WTC11 (cell line): ENCODE data around the gene VPS52. TPM values are rescaled to one million over a fixed set of nuclear protein-coding genes. Genes with fewer than 3 reads are reported as not detected.

Experiments
- ATAC-seq: fragments of 200-7000 bp; cut with Tn5 transposase; 2 replicates; pipeline ENCODE4 v1.10.0; 2021; ENCODE audit warnings: mild to moderate bottlenecking, moderate library complexity
- CTCF ChIA-PET: fragments of 300-600 bp; sonication (Branson Sonifier 250); formaldehyde crosslinking; loops from one replicate; lab custom pipeline; 2021; ENCODE audit warnings: antibody characterized with exemption; lab: Charles Lee
- POLR2A ChIA-PET: fragments of 350-600 bp; sonication (Branson Sonifier 250); formaldehyde crosslinking; loops from one replicate; lab custom pipeline; 2021; ENCODE audit warnings: antibody characterized with exemption; lab: Charles Lee
- DNase-seq: peaks from one replicate; pipeline ENCODE4 v3.0.0; 2021; ENCODE audit warnings: low spot score
- H3K27ac Mint-ChIP-seq: 2 replicates; pipeline ENCODE4 v1.8.0; 2021; ENCODE audit warnings: mixed read lengths
- H3K27me3 Mint-ChIP-seq: 2 replicates; pipeline ENCODE4 v1.8.0; 2021; ENCODE audit warnings: low read depth, mild to moderate bottlenecking, moderate library complexity, mixed read lengths
- H3K36me3 Mint-ChIP-seq: 2 replicates; pipeline ENCODE4 v1.8.0; 2021; ENCODE audit warnings: mixed read lengths
- H3K4me1 Mint-ChIP-seq: 2 replicates; pipeline ENCODE4 v1.8.0; 2022; ENCODE audit warnings: mixed read lengths
- H3K4me3 Mint-ChIP-seq: 2 replicates; pipeline ENCODE4 v1.8.0; 2021; ENCODE audit warnings: mild to moderate bottlenecking, moderate library complexity, mixed read lengths
- H3K9me3 Mint-ChIP-seq: 2 replicates; pipeline ENCODE4 v1.8.0; 2021; ENCODE audit warnings: mixed read lengths
- ATF2 ChIP-seq: sonication (generic); formaldehyde crosslinking; IDR thresholded peaks from 2 replicates; pipeline ENCODE4 v1.8.1; 2022; ENCODE audit warnings: low read depth, missing genetic modification reagents, borderline replicate concordance
- CREM ChIP-seq: sonication (generic); formaldehyde crosslinking; IDR thresholded peaks from 2 replicates; pipeline ENCODE4 v1.8.1; 2022; ENCODE audit warnings: mild to moderate bottlenecking, missing genetic modification reagents, moderate library complexity
- E2F5 ChIP-seq: sonication (generic); formaldehyde crosslinking; IDR thresholded peaks from 2 replicates; pipeline ENCODE4 v1.8.1; 2022; ENCODE audit warnings: mild to moderate bottlenecking, moderate library complexity, missing genetic modification reagents
- ELF4 ChIP-seq: sonication (generic); formaldehyde crosslinking; IDR thresholded peaks from 2 replicates; pipeline ENCODE4 v1.8.1; 2022; ENCODE audit warnings: low read depth, mild to moderate bottlenecking, moderate library complexity, missing genetic modification reagents
- KAT7 ChIP-seq: sonication (generic); formaldehyde crosslinking; IDR thresholded peaks from 2 replicates; pipeline ENCODE4 v1.8.1; 2023; ENCODE audit warnings: missing genetic modification reagents, mild to moderate bottlenecking, borderline replicate concordance
- PRDM15 ChIP-seq: sonication (generic); formaldehyde crosslinking; IDR thresholded peaks from 2 replicates; pipeline ENCODE4 v1.8.0; 2022; ENCODE audit warnings: missing genetic modification reagents
- STAT6 ChIP-seq: sonication (generic); formaldehyde crosslinking; conservative IDR thresholded peaks from 2 replicates; pipeline ENCODE4 v1.8.1; 2023; ENCODE audit warnings: mild to moderate bottlenecking, low read depth, missing genetic modification reagents, moderate library complexity
- TEAD1 ChIP-seq: sonication (generic); formaldehyde crosslinking; IDR thresholded peaks from 2 replicates; pipeline ENCODE4 v1.8.0; 2022; ENCODE audit warnings: mild to moderate bottlenecking, missing genetic modification reagents
- USF1 ChIP-seq: sonication (generic); formaldehyde crosslinking; IDR thresholded peaks from 2 replicates; pipeline ENCODE4 v1.8.0; 2022; ENCODE audit warnings: mild to moderate bottlenecking, missing genetic modification reagents
- USF2 ChIP-seq: sonication (generic); formaldehyde crosslinking; IDR thresholded peaks from 2 replicates; pipeline ENCODE4 v1.8.1; 2023; ENCODE audit warnings: mild to moderate bottlenecking, missing genetic modification reagents, moderate library complexity
- ZBTB43 ChIP-seq: sonication (generic); formaldehyde crosslinking; IDR thresholded peaks from 2 replicates; pipeline ENCODE4 v1.8.1; 2023; ENCODE audit warnings: mild to moderate bottlenecking, missing genetic modification reagents
- ZNF512 ChIP-seq: sonication (generic); formaldehyde crosslinking; IDR thresholded peaks from 2 replicates; pipeline ENCODE4 v1.8.1; 2022; ENCODE audit warnings: missing genetic modification reagents, borderline replicate concordance
- total RNA-seq: library from RNA; stranded (reverse); gene quantifications from 3 replicates; pipeline ENCODE4 v1.2.3, GENCODE V29; 2021

Gene VPS52
- total RNA-seq, 1 experiment from 2014 or later = 46.8 TPM

GRCh38 chr6:33207552-33208090, 64.1 kb downstream of the VPS52 start (continued):
- no peak for TF ChIP-seq ATF2 (CRISPR knock-in tag)
- TF ChIP-seq E2F5 (CRISPR knock-in tag) = no peak

- Mint-ChIP-seq H3K4me1 (peaks cover 48% of the 10 kb centered on the region), H3K27me3 (peaks cover 30% of the 10 kb centered on the region)
- ATAC-seq = no peak
- TF ChIP-seq USF1 (CRISPR knock-in tag) = no peak
- TF ChIP-seq, all 79 proteins: peak for 0
- Mint-ChIP-seq H3K27ac (no peak overlapping the region), H3K4me3 (peak overlapping the region; percentile 90), H3K9me3 (no peaks in the 10 kb centered on the region), H3K36me3 (peaks cover 30% of the 10 kb centered on the region)
- POLR2A ChIA-PET = no interaction called here
- CTCF ChIA-PET = no interaction called here
- DNase-seq = no peak
Observed at GRCh38 chr6:33206864-33207551, 64.7 kb downstream of the VPS52 start.

- Mint-ChIP-seq H3K27ac (no peak overlapping the region), H3K36me3 (peaks cover 35% of the 10 kb centered on the region), H3K9me3 (no peaks in the 10 kb centered on the region), H3K4me1 (peaks cover 49% of the 10 kb centered on the region), H3K27me3 (peaks cover 28% of the 10 kb centered on the region), H3K4me3 (peak overlapping the region; percentile 88)
- ChIA-PET CTCF (interaction anchor here (2.4 kb wide), 1 partner anchor 42 kb away, joined by 31 read pairs; no protein-coding TSS in a partner anchor), POLR2A (interaction anchor here (2.0 kb wide), 1 partner anchor 234 kb away, joined by 8 read pairs; no protein-coding TSS in a partner anchor)
- DNase-seq (no peak), ATAC-seq (no peak)
- no peak for TF ChIP-seq E2F5 (CRISPR knock-in tag)
- no peak for TF ChIP-seq ELF4 (CRISPR knock-in tag)
- TF ChIP-seq PRDM15 (CRISPR knock-in tag) = no peak
- no peak for TF ChIP-seq USF2
- TF ChIP-seq TEAD1 (CRISPR knock-in tag) = no peak
- TF ChIP-seq ZNF512 (CRISPR knock-in tag) = no peak
- TF ChIP-seq CREM (CRISPR knock-in tag) = no peak
- no peak for TF ChIP-seq STAT6 (CRISPR knock-in tag)
- TF ChIP-seq KAT7 (CRISPR knock-in tag) = no peak
- TF ChIP-seq ZBTB43 (CRISPR knock-in tag) = no peak
Observed at GRCh38 chr6:33206027-33206863, 65.4 kb downstream of the VPS52 start.
